ENCODE data around the gene MCOLN3.

Gene MCOLN3

GRCh38 chr1:85048296-85049064 is at the start of gene MCOLN3:
MCOLN3 (minus strand) TSS chr1:85048500; CDS start chr1:85045360, 3,140 bp downstream.
- DNase-seq (ENCODE audit: low read depth) = no peak

GRCh38 chr1:85093644-85094043 is 45.3 kb upstream of the MCOLN3 start:
- no peak for DNase-seq (ENCODE audit: low read depth)

- no peak for DNase-seq (ENCODE audit: low read depth)
Measured at GRCh38 chr1:85091671-85092280, 43.5 kb upstream of the MCOLN3 start.

- DNase-seq (ENCODE audit: low read depth) = no peak
Measured at GRCh38 chr1:85090225-85090624, 41.9 kb upstream of the MCOLN3 start.

GRCh38 chr1:85089203-85089602 is 40.9 kb upstream of the MCOLN3 start:
- DNase-seq (ENCODE audit: low read depth) = no peak

GRCh38 chr1:85088408-85088784 is 40.1 kb upstream of the MCOLN3 start:
- no peak for DNase-seq (ENCODE audit: low read depth)

GRCh38 chr1:85087659-85088407 is 39.5 kb upstream of the MCOLN3 start:
- no peak for DNase-seq (ENCODE audit: low read depth)

- no peak for DNase-seq (ENCODE audit: low read depth)
Measured at GRCh38 chr1:85085417-85085816, 37.1 kb upstream of the MCOLN3 start.

GRCh38 chr1:85078903-85079302 is 30.6 kb upstream of the MCOLN3 start:
- peak; percentile 32 for DNase-seq (ENCODE audit: low read depth)

GRCh38 chr1:85074365-85074964 is 26.2 kb upstream of the MCOLN3 start:
- DNase-seq (ENCODE audit: low read depth) = no peak

GRCh38 chr1:85070972-85071492 is 22.7 kb upstream of the MCOLN3 start:
- DNase-seq (ENCODE audit: low read depth) = no peak

GRCh38 chr1:85068846-85069245 is 20.5 kb upstream of the MCOLN3 start:
- no peak for DNase-seq (ENCODE audit: low read depth)

- DNase-seq (ENCODE audit: low read depth) = no peak
Measured at GRCh38 chr1:85065550-85065949, 17.2 kb upstream of the MCOLN3 start.

- DNase-seq (ENCODE audit: low read depth) = no peak
Measured at GRCh38 chr1:85062425-85063026, 14.2 kb upstream of the MCOLN3 start.

GRCh38 chr1:85061711-85062424 is 13.6 kb upstream of the MCOLN3 start:
- peak; percentile 98 for DNase-seq (ENCODE audit: low read depth)

GRCh38 chr1:85060038-85060437 is 11.7 kb upstream of the MCOLN3 start:
- no peak for DNase-seq (ENCODE audit: low read depth)

- no peak for DNase-seq (ENCODE audit: low read depth)
Measured at GRCh38 chr1:85059563-85059962, 11.3 kb upstream of the MCOLN3 start.

- no peak for DNase-seq (ENCODE audit: low read depth)
Measured at GRCh38 chr1:85058786-85059185, 10.5 kb upstream of the MCOLN3 start.

- no peak for DNase-seq (ENCODE audit: low read depth)
Measured at GRCh38 chr1:85058311-85058710, 10.0 kb upstream of the MCOLN3 start.

GRCh38 chr1:85054664-85055063 is 6.4 kb upstream of the MCOLN3 start:
- no peak for DNase-seq (ENCODE audit: low read depth)

GRCh38 chr1:85049735-85050166 is 1.5 kb upstream of the MCOLN3 start:
- no peak for DNase-seq (ENCODE audit: low read depth)

Measured in fibroblast of gingiva (primary cell).